AG20443 (cell line): ENCODE measurements around the gene MRPL43.

Experiments
- DNase-seq: peaks from one replicate; pipeline ENCODE4 v3.0.0; 2012; ENCODE audit warnings: low spot score, mixed read lengths

MRPL43 gene

DNA sequence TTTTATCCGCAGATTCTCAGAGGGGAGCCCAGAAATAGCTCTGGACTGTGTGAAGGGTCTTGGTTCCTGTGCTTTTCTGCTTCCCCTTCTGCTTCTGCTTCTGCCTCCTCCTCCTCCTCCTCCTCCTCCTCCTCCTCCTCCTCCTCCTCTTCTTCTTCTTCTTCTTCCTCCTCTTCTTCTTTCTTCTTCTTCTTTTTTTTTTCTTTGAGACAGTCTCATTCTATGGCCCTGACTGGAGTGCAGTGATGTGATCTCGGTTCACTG, 32.1 kb upstream of the MRPL43 start:
- DNase-seq = no peak

- peak; percentile 95 for DNase-seq
Measured at GRCh38 chr10:101018600-101019439, 31.5 kb upstream of the MRPL43 start.

- DNase-seq = no peak
Measured at GRCh38 chr10:101018118-101018599, 30.9 kb upstream of the MRPL43 start.

- DNase-seq = no peak
Measured at GRCh38 chr10:101016814-101017213, 29.5 kb upstream of the MRPL43 start.

DNA sequence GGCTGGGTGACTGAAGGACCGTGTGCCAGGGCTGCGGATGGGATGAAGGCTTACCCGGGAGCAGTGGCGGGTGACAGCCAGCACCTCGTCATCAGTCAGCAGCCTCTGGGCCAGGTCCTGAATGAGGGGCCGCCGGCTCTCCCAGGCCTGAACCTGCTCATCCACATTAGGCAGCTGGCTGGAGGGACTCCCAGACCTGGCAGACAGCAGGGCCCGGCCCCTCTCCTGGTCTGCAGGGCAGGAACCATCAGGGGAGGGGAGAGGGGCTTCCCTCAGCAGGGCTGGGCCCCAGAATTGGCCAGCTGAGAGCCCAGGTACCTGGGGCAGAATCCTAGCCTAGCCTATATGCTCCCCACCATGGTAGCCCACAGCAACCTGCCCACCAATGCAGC, 28.3 kb upstream of the MRPL43 start:
- no peak for DNase-seq

- DNase-seq = peak; percentile 67
Measured at GRCh38 chr10:101014966-101015581, 27.8 kb upstream of the MRPL43 start.

DNA sequence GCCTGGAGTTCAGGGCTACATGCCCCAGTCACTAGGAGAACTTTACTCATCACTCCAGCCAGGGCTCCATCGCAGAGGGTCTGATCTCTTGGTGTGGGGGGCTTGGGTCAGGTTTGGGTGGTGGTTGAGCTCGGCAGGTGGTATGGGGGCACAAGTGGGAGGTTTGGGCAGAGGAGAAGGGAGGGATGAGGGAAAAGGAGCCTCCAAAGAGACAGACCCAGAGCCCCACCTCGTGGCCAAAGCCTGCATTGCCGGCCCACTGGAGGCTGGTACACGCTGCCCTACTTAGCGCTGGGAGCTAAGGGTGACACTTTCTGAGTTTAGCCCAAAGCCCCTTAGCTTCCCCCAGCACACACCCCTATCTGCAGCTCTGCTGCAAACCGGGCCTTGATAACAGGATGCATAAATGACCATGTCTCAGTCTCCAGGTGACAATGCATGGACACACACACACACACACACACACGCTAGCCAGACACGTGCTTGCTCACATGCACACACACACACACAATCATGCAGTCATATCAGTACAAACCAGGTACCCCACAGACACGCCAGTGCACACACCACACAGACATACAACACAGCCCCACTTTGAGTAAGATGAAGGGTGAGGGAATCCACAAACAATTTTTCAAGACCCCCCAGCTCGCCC, 27.1 kb upstream of the MRPL43 start:
- peak; percentile 83 for DNase-seq

DNA sequence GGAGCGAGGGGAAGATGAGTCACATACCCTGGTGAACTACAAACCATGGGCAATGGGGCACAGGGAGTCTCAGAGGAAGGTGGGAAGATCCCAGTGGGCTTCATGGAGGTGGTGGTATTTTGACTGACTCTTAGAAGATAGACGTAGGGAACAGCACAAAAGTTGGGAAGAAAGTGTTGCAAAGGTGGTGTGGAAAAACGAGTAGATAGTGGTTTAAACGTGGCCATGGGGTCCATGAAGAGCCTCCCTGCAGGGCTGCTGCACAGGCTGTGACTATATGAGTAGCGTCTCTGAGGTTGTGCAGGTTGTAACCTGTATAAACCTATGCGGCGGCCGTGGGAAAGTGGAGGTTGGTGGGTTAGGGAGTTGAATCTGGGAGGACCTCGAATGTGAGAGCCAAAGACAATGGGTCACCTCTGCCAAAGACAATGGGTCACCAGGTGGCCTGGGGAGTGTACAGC, 26.1 kb upstream of the MRPL43 start:
- DNase-seq = no peak

DNA sequence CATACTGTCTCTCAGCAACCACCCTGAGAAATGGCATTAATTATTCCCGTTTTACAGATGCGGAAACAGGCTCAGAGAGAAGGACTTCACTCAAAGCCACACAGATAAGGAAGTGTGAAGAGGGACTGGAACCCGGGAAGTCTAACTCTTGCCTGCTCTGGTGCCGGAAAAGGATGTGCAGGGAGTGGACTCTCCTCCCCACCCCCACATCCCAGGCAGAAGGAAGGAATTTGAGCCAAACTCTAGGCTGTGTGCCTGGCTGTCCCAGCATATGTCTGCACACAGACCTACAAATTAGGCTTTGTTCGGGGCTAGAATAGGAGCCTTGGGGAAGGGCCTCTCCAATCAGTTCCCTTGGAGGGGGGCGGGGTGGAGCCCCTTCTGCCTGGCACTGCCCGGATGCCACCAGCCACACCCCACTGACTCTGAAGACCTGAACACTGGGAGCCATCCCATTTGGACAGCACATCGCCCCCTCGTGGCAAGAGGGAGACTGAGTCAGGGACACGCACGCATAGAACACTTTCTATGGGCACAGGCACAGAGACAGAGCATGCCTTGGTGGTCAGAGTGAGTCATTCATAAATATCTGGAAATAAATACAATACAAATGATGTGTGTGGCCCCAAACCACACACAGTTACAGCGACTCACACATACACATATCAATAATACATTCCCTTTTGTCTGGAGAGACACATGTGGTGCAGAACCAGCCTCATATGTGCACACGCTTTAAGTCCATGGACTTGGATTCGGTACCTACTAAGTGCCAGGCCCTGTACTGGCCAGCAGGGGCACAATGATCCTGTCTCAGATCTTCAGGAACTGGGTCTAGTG, 25.4 kb upstream of the MRPL43 start:
- DNase-seq = peak; percentile 91

- no peak for DNase-seq
Measured at GRCh38 chr10:101011517-101012423, 24.5 kb upstream of the MRPL43 start.

DNA sequence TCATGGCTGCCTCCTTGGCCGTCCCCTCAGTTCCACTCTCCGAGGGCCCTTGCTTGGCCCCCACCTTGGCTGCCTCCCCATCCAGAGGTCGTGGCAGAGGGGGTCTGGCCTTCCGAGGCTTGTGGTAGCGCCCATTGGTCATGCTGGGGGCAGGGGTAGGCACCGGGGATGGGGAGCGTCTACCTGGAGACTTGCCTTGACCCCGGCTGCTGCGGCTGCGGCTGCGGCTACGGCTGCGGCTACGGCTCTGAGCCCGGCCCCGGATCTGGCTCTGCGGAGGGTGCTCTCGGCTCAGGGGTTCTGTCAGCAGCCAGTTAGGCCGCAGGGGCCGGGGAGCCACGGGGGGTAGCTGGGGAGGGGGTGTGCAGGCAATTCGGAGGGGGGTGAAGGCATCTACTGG, 23.0 kb upstream of the MRPL43 start:
- no peak for DNase-seq

- no peak for DNase-seq
Measured at GRCh38 chr10:101008823-101009423, 21.6 kb upstream of the MRPL43 start.

- DNase-seq = no peak
Measured at GRCh38 chr10:101007915-101008822, 20.9 kb upstream of the MRPL43 start.

GRCh38 chr10:101007099-101007711, 19.9 kb upstream of the MRPL43 start:
- no peak for DNase-seq

DNA sequence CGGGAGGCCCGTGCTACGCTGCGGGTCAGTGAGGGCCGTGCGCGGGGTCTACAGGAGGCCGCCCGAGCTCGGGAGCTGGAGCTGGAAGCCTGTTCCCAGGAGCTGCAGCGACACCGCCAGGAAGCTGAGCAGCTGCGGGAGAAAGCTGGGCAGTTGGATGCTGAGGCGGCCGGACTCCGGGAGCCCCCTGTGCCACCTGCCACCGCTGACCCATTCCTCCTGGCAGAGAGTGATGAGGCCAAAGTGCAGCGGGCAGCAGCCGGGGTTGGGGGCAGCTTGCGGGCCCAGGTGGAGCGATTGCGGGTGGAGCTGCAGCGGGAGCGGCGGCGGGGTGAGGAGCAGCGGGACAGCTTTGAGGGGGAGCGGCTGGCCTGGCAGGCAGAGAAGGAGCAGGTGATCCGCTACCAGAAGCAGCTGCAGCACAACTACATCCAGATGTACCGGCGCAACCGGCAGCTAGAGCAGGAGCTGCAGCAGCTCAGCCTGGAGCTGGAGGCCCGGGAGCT, 19.3 kb upstream of the MRPL43 start:
- DNase-seq = no peak

GRCh38 chr10:101005869-101006567, 18.7 kb upstream of the MRPL43 start:
- DNase-seq = no peak

- DNase-seq = no peak
Measured at GRCh38 chr10:101005361-101005760, 18.1 kb upstream of the MRPL43 start.

DNA sequence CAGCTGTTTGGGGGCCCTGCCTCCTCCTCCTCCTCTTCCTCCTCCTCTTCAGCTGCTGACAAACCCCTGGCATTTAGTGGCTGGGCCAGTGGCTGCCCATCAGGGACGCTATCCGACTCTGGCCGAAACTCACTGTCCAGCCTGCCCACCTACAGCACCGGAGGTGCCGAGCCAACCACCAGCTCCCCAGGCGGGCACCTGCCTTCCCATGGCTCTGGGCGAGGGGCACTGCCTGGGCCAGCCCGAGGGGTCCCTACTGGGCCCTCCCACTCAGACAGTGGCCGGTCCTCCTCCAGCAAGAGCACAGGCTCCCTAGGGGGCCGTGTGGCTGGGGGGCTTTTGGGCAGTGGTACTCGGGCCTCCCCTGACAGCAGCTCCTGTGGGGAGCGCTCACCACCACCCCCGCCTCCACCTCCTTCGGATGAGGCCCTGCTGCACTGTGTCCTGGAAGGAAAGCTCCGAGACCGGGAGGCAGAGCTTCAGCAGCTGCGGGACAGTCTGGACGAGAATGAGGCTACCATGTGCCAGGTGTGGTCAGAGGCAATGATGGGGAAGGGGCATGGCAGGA, 16.4 kb upstream of the MRPL43 start:
- no peak for DNase-seq
